Choroid plexus epithelial cell (primary cell): ENCODE results near the gene NPPC.

Experiments
- DNase-seq: peaks from one replicate; pipeline ENCODE4 v3.0.0-alpha.2; 2010; ENCODE audit warnings: low read depth
- H3K4me3 ChIP-seq: 2 replicates; pipeline ENCODE4 v1.5.1; 2011; ENCODE audit warnings: low read depth, mild to moderate bottlenecking, control low read depth, low read length, moderate library complexity
- CTCF ChIP-seq: conservative IDR thresholded peaks from 2 replicates; pipeline ENCODE4 v1.5.1; 2011; ENCODE audit warnings: low read depth, mild to moderate bottlenecking, control low read depth, inconsistent platforms, low read length, moderate library complexity

Gene NPPC

GRCh38 chr2:231935815-231936214 lies 9.6 kb upstream of the NPPC start:
- H3K4me3 ChIP-seq: no peak overlapping the region
- no peak for TF ChIP-seq CTCF
- no peak for DNase-seq

- DNase-seq: no peak
- no peak for TF ChIP-seq CTCF
- H3K4me3 ChIP-seq: no peak overlapping the region
Observed at GRCh38 chr2:231935207-231935524, 9.0 kb upstream of the NPPC start.

GRCh38 chr2:231934441-231935206 lies 8.4 kb upstream of the NPPC start:
- no peak for TF ChIP-seq CTCF
- no peak overlapping the region for H3K4me3 ChIP-seq
- DNase-seq: no peak

GRCh38 chr2:231933916-231934401 lies 7.8 kb upstream of the NPPC start:
- no peak for TF ChIP-seq CTCF
- no peak for DNase-seq
- no peak overlapping the region for H3K4me3 ChIP-seq

- TF ChIP-seq CTCF: peak; percentile 48
- DNase-seq: peak; percentile 45
Observed at GRCh38 chr2:231932985-231933915, 7.1 kb upstream of the NPPC start.

GRCh38 chr2:231932711-231932970 lies 6.4 kb upstream of the NPPC start:
- no peak for TF ChIP-seq CTCF
- DNase-seq: no peak
- H3K4me3 ChIP-seq: no peak overlapping the region

More at GRCh38 chr2:231932985-231933915, 7.1 kb upstream of the NPPC start:
- H3K4me3 ChIP-seq: no peak overlapping the region
